ENCODE measurements around the gene SIGLEC15.
"Not testable (repeated sequence)": the region's sequence is repeated elsewhere in the genome, so short reads cannot be mapped to it uniquely, and the experiment has no call there.

SIGLEC15 gene

GRCh38 chr18:45825258-45826044 lies at the start of gene SIGLEC15:
SIGLEC15 (plus strand) TSS chr18:45825675; CDS start chr18:45825729, 54 bp downstream.
- DNase-seq = no peak

- DNase-seq = no peak
Observed at GRCh38 chr18:45775743-45776142, 49.7 kb upstream of the SIGLEC15 start.

- DNase-seq = no peak
Observed at GRCh38 chr18:45777393-45777792, 48.1 kb upstream of the SIGLEC15 start.

DNA sequence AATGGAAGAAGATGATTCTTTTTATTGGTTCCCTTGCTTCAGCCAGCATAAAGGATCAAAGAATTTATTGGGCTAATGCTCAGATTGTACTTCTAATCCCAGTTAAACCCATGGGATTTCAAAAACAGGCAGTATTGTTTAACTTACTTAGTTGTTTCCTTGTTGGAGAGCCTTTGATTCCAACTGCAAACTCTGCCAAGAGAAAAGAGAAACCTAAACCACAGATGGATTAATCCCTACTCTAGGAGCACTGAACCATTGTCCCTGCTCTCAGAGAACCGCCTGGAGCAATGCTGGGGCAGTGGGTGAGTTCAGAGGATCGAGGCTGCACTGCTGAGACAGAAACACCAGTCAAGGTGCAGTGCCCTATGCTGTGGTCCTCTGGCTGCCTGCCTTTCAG lies 44.9 kb upstream of the SIGLEC15 start:
- DNase-seq = no peak

DNA sequence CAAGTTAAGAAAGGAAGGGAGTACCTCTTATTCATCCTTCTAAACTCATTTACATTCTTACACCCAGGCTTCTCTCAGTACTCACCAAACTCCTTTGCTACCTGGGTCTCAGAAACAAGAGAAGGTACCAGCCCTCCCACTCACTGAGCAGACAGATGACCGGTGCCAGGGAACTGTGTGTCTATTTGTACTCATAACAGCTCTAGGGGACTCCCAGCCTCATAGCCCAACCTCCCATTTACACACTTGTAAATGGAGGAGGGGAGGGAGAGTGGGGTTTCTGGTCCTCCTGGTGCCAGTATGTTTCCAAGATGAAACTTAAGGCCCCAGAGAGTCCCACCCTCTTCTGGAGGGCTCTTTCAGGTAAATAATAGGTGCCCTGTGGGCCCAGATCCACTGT lies 42.8 kb upstream of the SIGLEC15 start:
- no peak for DNase-seq

DNA sequence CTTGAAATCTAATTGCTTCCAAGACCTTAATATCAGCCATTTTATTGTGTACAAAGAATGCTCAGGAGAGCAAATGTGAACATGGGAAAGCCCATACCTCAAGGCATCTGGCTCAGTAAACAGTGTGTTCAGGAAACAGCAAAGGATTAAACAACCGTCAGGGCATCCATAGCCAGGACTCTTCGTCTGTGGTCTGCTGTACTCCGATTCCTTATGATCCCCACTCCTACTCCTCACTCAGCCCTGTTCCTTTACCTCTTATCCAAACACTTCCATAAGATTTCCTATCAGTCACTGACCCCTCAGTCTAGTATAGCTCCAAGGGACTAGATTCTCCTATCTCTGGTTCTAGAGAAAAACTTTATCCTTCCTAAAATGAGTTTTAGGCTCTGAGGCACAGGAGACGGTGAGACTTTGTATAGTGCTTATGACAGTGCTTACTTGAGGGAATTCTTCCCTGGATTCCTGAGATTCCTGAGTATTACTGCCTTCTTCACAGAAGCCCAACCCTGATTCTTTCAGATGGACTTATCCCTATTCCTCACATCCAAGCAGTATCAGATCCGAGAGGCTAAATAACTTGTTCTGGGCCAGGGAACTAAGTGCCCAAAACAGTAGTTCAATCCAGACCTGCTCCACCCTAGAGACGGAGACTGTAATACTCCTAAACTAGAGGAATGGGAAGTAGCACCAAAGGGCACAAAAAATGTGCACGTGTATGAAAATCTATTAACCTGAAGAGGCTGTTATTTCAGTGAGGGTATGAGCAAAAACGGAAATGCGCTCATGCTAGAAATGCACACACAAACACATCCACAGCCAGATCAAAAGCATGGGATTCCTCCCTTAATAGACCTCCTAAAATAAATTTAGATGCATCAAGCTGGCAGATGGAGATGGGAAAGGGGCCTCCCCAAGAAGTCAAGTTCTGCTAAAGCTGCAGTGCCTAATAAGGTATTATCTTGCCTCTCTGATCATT lies 42.1 kb upstream of the SIGLEC15 start:
- DNase-seq = no peak

DNA sequence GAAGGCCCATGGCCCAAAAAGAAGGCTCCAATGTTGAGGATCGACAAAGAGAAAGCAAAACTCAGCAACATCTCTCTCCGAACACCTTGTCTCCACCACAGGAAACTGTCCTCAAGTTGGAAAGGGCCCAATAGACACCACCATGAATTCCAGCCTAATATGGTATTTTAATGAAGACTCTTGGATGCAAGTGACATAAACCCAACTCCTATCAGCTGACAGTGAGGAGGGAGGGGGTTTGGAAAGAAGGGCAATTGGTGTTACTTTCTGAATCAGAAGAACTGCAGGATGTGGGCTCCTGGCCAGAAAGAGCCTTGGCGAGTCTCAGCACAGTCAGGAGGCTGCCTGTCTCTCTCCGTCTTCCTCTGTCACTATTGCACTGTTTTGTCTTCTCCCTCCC lies 40.3 kb upstream of the SIGLEC15 start:
- no peak for DNase-seq

GRCh38 chr18:45786941-45787340 lies 38.5 kb upstream of the SIGLEC15 start:
- no peak for DNase-seq

DNA sequence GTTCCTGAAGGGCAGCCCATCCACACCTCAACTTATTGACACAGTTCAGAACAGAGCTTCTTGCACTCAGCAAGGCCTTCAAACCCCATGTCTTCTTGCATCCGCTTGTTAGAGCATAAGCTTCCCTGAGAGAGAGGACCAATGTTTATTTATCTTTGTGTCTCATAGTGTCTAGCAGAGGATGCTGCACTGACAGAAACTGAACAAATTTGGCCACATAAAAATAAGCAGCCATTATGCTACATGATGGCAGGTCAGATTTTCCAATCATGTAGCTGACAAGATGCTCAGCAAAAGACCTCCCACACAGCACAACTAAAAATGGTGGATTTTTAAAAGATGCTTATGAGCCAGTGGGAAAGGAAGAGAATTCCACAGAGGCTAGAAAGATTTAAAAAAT lies 38.1 kb upstream of the SIGLEC15 start:
- no peak for DNase-seq

GRCh38 chr18:45788861-45789260 lies 36.6 kb upstream of the SIGLEC15 start:
- no peak for DNase-seq

DNA sequence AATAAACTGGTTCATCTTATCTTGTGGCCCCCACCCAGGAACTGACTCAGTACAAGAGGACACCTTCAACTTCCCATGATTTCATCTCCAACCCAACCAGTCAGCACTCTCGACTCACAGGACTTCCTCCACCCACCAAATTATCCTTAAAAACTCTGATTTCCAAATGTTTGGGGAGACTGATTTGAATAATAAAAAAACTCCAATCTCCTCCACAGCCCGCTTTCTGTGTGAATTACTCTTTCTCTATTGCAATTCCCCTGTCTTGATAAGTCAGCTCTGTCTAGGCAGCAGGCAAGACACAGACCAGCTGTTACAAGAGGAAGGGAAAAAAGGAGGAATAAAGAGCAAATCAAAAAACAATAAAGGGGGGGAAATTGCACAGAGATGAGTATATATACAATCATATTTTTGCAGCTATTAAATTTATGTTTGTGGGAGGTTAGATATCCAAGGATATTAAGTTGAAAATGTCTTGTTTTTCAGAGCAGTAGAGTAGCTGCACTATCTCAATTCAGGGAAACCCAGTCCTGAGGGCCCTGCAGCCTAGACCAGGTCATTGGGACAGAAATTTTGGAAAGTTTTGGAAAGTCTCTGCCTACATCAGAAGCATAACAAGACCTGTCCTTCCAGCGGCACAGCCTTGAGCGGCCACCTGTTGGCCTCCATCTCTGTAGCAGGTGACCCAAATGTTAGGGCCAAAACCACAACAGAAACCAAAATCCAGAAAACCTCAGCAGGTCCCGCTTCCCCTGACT lies 32.8 kb upstream of the SIGLEC15 start:
- DNase-seq = no peak

DNA sequence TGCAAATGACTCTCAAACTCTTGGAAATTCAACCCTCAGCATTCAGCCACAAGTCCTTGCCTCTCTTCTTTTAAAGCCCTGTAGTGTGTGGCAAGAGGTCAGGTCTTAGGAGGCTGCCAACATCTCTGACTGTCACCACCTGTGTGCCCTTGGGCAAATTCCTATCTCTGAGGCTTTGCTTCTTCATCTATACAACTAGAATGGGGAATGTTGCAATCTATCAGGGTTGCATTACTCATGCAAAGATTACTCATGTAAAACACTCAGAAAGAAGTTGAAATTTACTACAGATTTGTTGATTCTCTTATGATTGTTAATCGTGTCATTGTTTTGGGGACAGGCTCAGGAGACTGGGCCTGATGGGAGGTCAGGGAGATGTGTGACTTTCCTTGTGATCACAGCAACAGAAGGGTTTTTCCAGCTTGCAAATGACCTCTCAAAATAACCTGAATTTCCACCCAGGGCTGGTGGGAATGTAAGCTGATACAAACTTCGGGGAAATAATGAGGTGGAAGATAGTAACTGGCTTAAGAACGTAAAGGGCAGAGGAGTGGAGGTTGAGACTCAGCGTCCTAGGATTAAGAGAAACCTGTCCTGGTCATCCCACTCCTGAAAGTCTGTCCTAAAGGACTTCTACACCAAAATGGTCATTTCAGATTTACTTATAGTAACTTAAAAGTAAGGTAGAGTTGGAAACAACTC lies 32.1 kb upstream of the SIGLEC15 start:
- DNase-seq = no peak

DNA sequence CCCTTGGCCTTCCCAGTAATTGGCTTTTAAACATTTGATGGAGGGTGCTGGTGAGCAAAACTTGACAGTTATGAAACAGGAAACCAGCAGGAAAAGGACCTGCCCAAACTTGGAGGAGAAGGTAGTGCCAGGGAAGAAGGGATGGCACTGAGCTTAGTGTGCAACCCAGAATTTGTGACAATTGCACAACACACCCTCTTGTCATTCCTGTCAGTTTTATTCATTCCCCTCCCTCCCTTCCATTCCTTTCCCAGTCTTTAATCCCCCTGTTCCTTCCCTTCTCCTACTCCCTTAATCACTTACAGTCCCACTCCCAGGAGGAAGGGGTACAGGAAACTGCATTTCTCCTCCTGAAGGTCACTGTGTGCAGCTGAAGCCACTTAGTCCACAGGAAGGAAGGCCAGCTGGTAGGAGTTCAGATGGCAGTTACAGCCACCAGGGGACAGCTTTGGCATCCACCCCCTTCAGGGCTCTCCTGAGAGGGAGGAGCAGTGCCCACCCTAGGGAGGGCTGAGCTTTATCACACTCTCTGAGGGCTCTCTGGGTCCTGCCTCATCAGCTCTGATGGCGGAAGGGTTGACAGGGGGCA lies 24.0 kb upstream of the SIGLEC15 start:
- DNase-seq = no peak

- DNase-seq = no peak
Observed at GRCh38 chr18:45802814-45803492, 22.5 kb upstream of the SIGLEC15 start.

DNA sequence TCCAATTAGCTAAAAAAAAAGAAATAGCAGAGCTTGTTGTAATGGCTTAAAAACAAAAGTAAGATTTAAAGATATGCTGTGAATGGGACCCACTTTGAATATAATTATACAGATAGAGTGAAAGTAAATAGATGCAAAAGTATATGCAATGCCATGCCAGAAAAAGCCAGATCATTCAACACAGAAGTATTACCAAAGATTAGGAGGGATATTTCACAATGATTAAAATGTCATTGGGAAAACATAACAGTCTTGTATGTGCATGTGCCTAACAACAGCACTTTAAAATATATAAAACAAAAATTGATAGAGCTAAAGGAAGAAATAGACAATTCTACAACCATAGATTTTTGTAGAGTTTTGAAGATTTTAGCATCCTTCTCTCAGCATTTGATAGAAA lies 19.9 kb upstream of the SIGLEC15 start:
- DNase-seq = no peak

DNA sequence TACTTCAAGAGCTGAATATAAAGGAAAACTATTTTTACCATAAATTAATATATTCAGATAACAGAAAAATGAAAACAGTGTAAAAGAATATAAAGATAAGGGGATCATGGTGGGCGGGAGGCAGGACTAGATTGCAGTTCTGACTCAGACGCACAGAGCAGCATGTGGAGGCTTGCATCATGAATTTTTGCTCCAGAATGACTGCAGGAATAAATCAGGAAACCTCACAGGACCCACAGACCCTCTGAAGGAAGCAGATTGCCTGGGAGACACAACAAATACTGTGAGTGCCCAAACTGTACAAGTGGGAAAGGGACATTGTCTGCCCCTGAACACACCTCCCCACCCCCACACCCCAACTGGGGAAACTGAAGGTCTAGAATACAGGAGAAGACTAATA lies 19.2 kb upstream of the SIGLEC15 start:
- no peak for DNase-seq

GRCh38 chr18:45807144-45807543 lies 18.3 kb upstream of the SIGLEC15 start:
- not testable (repeated sequence) for DNase-seq

DNA sequence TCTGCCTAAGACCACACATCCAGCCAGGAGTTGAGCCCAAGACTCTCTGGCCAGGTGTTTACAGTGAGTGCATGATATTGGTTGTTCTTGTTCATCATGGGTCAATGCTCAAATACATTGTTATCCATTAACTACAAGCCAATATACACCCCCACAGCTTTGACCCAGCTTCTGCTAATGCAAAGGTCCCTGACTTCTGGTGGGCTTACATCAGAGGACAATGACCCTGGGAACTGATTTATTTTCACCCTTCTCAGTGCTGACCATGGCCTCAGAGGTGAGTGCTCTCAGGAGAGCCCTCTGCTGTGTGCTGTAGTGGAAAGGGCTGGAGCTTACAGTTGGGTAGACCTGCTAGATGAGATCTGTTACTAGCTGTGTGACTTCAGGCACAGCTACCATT lies 10.7 kb upstream of the SIGLEC15 start:
- not testable (repeated sequence) for DNase-seq

DNA sequence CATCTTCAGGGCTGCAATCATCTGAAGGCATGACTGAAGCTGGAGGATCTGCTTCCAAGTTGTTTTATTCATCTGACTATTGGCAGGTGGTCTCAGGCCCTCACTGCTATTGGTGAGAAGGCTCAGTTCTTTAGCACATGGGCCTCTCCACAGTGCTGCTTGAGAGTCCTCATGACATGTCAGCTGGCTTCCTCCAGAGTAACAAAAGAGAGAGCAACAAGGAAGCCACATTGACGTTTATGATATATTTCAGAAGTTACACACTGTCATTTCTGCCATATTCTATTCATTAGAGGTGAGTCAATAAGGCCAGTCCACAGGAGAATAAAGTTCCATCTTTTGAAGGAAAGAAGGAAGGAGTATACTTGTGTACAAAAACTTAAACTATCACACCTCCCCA lies 7.9 kb upstream of the SIGLEC15 start:
- DNase-seq = no peak

DNA sequence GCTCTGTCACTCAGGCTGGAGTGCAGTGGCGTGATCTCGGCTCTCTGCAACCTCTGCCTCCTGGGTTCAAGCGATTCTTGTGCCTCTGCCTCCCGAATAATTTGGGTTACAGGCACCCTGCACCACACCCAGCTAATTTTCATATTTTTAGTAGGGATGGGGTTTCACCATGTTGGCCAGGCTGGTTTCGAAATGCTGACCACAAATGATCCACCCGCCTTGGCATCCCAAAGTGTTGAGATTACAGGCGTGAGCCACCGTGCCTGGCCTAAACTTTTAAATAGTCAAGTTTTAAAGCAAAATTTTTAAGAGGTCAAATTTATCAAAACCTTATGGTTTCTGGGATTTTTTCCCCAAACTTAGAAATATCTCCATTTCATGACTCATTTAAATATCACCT lies 6.7 kb upstream of the SIGLEC15 start:
- not testable (repeated sequence) for DNase-seq

GRCh38 chr18:45820106-45820745 lies 5.2 kb upstream of the SIGLEC15 start:
- DNase-seq = no peak
